Measurements from ENCODE around the gene PLRG1.
"Not testable (repeated sequence)": the region's sequence is repeated elsewhere in the genome, so short reads cannot be mapped to it uniquely, and the experiment has no call there.

The PLRG1 gene

GRCh38 chr4:154549894-154550790, at the start of gene PLRG1:
PLRG1 (minus strand) TSS chr4:154550400; CDS start chr4:154550308, 92 bp downstream.
- DNase-seq = peak; percentile 95 to 96

- DNase-seq = no peak
Measured at GRCh38 chr4:154597798-154598774, 47.9 kb upstream of the PLRG1 start.

- not testable (repeated sequence) for DNase-seq
Measured at GRCh38 chr4:154597281-154597680, 47.1 kb upstream of the PLRG1 start.

DNA sequence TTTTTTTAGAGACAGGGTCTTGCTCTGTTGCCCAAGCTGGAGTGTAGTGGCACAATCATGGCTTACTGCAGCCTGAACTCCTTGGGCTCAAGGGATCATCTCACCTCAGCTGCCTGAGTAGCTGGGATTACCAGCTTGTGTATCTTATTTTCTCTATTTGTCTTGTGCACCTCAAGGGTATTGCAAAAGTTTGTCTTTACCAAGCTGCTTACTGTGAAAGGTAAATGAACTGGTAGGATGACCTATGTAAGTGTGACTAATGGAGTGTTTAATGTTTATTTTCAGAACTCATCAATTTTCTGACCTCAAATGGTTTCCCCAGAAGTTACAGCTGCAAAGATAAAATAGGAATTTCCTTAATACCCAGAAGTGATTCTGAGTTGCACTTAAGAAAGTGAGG, 45.6 kb upstream of the PLRG1 start:
- DNase-seq = no peak

DNA sequence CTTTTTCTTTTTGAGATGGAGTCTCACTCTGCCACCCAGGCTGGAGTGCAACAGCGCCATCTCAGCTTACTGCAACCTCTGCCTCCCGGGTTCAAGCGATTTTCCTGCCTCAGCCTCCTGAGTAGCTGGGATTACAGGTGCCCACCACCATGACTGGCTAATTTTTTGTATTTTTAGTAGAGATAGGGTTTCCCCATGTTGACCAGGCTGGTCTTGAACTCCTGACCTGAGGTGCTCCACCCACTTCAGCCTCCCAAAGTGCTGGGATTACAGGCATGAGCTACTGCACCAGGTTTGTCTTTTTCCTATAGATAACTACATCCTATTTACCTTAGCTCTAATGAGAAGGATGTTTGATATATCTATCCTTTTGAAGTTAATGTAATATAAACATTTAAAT, 44.1 kb upstream of the PLRG1 start:
- DNase-seq = not testable (repeated sequence)

DNA sequence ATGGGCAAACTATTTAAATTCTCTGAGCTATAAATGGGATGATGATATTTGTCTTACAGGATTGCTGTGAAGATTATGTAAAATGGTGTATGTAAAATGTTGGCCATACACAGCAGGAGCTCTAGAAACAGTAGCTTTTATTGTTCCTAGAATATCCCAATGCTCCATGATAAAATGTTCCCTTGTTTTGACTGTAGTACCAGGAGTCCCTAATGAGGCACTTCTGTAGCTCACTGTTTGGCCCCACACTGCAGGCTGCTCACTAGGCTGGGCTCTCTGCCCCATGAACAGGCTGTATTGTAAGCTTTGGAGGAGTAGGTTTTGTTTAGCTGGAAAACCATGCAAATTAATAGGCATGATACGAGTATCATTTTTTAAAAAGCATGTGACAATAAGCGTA, 43.7 kb upstream of the PLRG1 start:
- DNase-seq = no peak

- DNase-seq = no peak
Measured at GRCh38 chr4:154591890-154592289, 41.7 kb upstream of the PLRG1 start.

DNA sequence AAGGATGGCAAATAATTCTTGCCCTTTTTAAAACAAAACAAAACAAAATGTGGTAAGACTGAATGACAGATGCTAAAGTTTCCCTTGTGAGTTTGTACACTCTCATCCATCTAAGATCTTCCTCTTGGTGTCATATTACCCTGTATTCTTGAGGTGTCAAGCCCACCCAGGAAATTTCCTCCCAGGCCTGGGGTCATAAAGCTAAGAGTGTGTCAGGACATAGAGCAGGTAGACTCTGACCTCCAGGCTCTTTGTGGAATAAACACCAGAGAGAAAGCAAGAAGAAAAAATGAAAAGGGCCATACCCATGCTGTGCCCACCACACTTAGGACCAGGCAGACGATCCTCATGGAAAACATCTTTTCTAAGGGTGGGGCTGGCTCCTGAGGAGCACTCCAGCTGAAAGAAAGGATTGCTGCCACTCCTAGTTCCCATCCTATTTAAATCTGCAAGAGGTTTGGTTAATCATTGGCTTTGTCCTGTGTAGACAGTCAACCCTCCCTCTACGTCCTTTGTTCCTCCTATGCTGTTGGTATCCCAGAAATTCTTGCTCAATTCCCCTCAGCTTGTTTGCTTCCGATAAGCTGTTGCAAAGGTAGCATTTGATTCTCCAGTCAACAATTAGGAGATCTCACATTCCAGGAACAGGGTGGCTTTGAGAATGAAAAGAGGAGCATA, 40.3 kb upstream of the PLRG1 start, which contains the start of gene FGA:
Gene FGA (minus strand): TSS at position 414 of the 678 bp plus-strand sequence. CDS start 55 bp downstream, at position 359.
- no peak for DNase-seq

- no peak for DNase-seq
Measured at GRCh38 chr4:154589296-154590197, 39.3 kb upstream of the PLRG1 start.

DNA sequence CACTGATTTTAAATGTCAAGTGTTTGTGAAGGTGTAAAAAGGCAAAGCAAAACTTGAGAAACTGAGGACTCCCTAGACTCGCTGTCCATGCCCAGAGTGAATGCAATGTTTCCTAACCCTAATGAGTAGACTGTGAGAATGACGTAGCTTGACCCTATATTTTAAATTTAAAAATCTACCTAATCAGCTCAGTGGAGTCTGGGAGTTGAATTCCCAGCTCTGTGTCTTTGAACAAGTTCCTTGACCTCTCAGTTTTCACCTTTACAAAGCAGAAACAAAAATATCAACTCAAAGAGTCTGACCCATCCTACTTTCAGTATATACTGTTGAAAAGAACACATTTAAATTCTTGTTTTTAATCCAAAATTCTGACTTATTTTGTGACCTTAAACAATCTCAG, 38.0 kb upstream of the PLRG1 start:
- no peak for DNase-seq

- no peak for DNase-seq
Measured at GRCh38 chr4:154586296-154587033, 36.3 kb upstream of the PLRG1 start.

DNA sequence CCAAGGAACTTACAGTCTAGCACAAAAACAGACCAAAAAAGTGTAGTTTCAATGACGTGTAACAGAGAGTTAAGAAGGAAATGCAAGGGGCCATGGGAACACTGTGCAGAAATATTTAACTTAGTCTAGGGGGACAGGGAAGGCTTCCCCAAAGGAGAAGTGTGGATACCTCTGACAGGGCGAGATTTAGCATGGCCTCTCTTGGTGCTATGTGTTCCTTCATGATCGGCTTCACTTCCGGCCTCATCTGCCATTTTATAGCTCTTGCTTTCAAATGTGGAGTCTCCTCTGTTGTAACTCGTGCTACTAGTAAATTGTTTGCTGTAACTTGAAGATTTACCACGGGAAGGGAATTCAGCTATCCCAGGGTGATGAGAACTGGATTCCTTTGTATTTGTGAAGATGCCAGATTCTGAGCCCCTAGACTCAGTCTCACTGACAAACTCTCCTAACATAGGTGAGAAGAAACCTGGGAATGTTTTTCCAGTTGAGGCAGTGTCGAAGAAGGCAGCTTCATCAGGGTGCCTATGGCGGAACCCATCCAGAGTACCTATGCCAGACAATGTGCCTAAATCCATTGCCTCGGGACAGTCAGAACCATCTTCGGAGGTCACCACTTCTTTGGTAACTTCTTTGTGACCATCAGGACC, 35.3 kb upstream of the PLRG1 start:
- no peak for DNase-seq

- DNase-seq = no peak
Measured at GRCh38 chr4:154584259-154584658, 34.1 kb upstream of the PLRG1 start.

- DNase-seq = no peak
Measured at GRCh38 chr4:154583677-154584076, 33.5 kb upstream of the PLRG1 start.

DNA sequence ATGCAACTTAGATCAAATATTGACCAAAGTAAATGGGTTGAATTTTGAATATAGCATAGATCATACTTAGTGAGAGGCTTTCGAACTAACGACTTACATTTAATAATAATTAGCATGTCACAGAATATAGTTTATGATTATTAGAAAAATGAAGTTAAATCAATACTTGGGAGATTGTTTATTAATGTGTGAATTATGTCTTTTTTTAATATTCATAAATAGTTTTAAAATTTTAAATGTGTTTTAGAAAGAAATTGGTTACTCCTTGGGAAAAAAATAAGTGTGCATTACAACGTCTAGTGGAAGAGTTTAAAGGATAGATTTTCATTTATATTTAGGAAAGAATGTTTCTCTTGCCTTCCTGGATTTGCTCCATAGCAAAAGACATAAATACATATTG, 33.0 kb upstream of the PLRG1 start:
- DNase-seq = no peak

DNA sequence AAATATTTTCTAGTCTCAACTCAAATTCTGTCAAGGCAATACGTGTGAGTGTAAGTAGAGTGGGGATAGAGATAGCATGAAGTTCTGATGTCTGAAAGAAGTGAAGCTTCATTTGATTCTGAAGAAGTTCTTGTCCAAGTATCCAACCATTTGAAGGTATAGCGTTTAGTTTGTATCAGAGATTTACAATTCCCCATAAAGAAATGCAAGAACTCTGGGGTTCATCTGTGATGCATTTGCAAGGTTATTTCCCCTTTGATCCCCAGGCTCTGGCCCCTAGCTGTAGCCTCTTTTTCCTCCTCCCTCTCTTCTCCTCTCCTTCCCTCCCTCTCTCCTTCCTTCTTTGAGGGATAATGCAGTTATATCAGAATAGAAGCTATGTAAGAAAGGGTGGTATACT, 32.5 kb upstream of the PLRG1 start:
- DNase-seq = no peak

- no peak for DNase-seq
Measured at GRCh38 chr4:154579927-154580326, 29.7 kb upstream of the PLRG1 start.

DNA sequence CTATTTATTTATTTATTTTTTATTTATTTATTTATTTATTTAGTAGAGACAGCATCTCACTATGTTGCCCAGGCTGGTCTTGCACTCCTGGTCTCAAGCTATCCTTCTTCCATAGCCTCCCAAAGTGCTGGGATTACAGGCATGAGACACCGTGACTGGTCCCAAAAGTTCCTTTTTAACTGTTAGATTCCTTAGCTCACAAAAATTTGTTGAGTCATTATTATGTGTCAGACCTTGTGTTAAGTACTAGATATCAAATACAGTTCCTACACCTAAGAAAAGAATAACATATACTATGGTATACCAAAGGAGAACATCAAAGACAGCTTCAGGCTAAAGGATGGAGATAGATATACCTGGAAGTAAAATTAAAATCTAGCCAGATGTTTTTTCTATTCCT, 28.7 kb upstream of the PLRG1 start:
- DNase-seq = no peak

- DNase-seq = no peak
Measured at GRCh38 chr4:154577324-154577723, 27.1 kb upstream of the PLRG1 start.

GRCh38 chr4:154574311-154574710, 24.1 kb upstream of the PLRG1 start:
- no peak for DNase-seq

Measured in activated CD4-positive, alpha-beta T cell treated with anti-CD3 and anti-CD28 coated beads, Interleukin-2, amount 50 U/mL, for 48 hours (primary cell).